WTC11 (cell line): Measurements from ENCODE around the gene C20orf144. TPM values are rescaled to one million over a fixed set of nuclear protein-coding genes. Genes with fewer than 3 reads are reported as not detected.

Experiments used
- ATAC-seq: fragments of 200-7000 bp; cut with Tn5 transposase; 2 replicates; pipeline ENCODE4 v1.10.0; 2021; ENCODE audit warnings: mild to moderate bottlenecking, moderate library complexity
- CTCF ChIA-PET: fragments of 300-600 bp; sonication (Branson Sonifier 250); formaldehyde crosslinking; loops from one replicate; lab custom pipeline; 2021; ENCODE audit warnings: antibody characterized with exemption; lab: Charles Lee
- POLR2A ChIA-PET: fragments of 350-600 bp; sonication (Branson Sonifier 250); formaldehyde crosslinking; loops from one replicate; lab custom pipeline; 2021; ENCODE audit warnings: antibody characterized with exemption; lab: Charles Lee
- DNase-seq: peaks from one replicate; pipeline ENCODE4 v3.0.0; 2021; ENCODE audit warnings: low spot score
- H3K27ac Mint-ChIP-seq: 2 replicates; pipeline ENCODE4 v1.8.0; 2021; ENCODE audit warnings: mixed read lengths
- H3K27me3 Mint-ChIP-seq: 2 replicates; pipeline ENCODE4 v1.8.0; 2021; ENCODE audit warnings: low read depth, mild to moderate bottlenecking, moderate library complexity, mixed read lengths
- H3K36me3 Mint-ChIP-seq: 2 replicates; pipeline ENCODE4 v1.8.0; 2021; ENCODE audit warnings: mixed read lengths
- H3K4me1 Mint-ChIP-seq: 2 replicates; pipeline ENCODE4 v1.8.0; 2022; ENCODE audit warnings: mixed read lengths
- H3K4me3 Mint-ChIP-seq: 2 replicates; pipeline ENCODE4 v1.8.0; 2021; ENCODE audit warnings: mild to moderate bottlenecking, moderate library complexity, mixed read lengths
- H3K9me3 Mint-ChIP-seq: 2 replicates; pipeline ENCODE4 v1.8.0; 2021; ENCODE audit warnings: mixed read lengths
- CREB1 ChIP-seq: sonication (generic); formaldehyde crosslinking; IDR thresholded peaks from 2 replicates; pipeline ENCODE4 v1.8.0; 2023; ENCODE audit warnings: mild to moderate bottlenecking, missing genetic modification reagents
- FOXP1 ChIP-seq: sonication (generic); formaldehyde crosslinking; IDR thresholded peaks from 2 replicates; pipeline ENCODE4 v1.8.0; 2022; ENCODE audit warnings: missing genetic modification reagents, mild to moderate bottlenecking, moderate library complexity, borderline replicate concordance
- GABPB1 ChIP-seq: sonication (generic); formaldehyde crosslinking; IDR thresholded peaks from 2 replicates; pipeline ENCODE4 v1.8.1; 2023; ENCODE audit warnings: mild to moderate bottlenecking, missing genetic modification reagents
- MXD4 ChIP-seq: fragments of 250-450 bp; sonication (Bioruptor Pico); IDR thresholded peaks from 2 replicates; pipeline ENCODE4 v1.8.0; 2021; ENCODE audit warnings: mild to moderate bottlenecking, moderate library complexity, borderline replicate concordance
- NFYB ChIP-seq: sonication (generic); formaldehyde crosslinking; conservative IDR thresholded peaks from 2 replicates; pipeline ENCODE4 v1.8.0; 2022; ENCODE audit warnings: low read depth, missing genetic modification reagents
- NR2C2 ChIP-seq: sonication (generic); formaldehyde crosslinking; IDR thresholded peaks from 2 replicates; pipeline ENCODE4 v1.8.0; 2022; ENCODE audit warnings: mild to moderate bottlenecking, missing genetic modification reagents
- OVOL2 ChIP-seq: fragments of 250-450 bp; sonication (Bioruptor Pico); IDR thresholded peaks from 2 replicates; pipeline ENCODE4 v1.9.0; 2021; ENCODE audit warnings: mild to moderate bottlenecking, borderline replicate concordance
- SOX15 ChIP-seq: fragments of 250-450 bp; sonication (Bioruptor Pico); IDR thresholded peaks from 2 replicates; pipeline ENCODE4 v1.9.0; 2021; ENCODE audit warnings: mild to moderate bottlenecking
- SP1 ChIP-seq: sonication (generic); formaldehyde crosslinking; conservative IDR thresholded peaks from 2 replicates; pipeline ENCODE4 v1.8.1; 2022; ENCODE audit warnings: missing genetic modification reagents
- ZNF396 ChIP-seq: fragments of 250-450 bp; sonication (Bioruptor Pico); IDR thresholded peaks from 2 replicates; pipeline ENCODE4 v1.8.0; 2021; ENCODE audit warnings: mild to moderate bottlenecking, moderate library complexity, borderline replicate concordance
- ZNF423 ChIP-seq: fragments of 250-450 bp; sonication (Bioruptor Pico); IDR thresholded peaks from 2 replicates; pipeline ENCODE4 v2.1.2; 2022; ENCODE audit warnings: mild to moderate bottlenecking, moderate library complexity
- total RNA-seq: library from RNA; stranded (reverse); gene quantifications from 3 replicates; pipeline ENCODE4 v1.2.3, GENCODE V29; 2021
- TF ChIP-seq, protein P1 (sequence below): sonication (generic); formaldehyde crosslinking; IDR thresholded peaks from 2 replicates; pipeline ENCODE4 v1.8.1; 2022; ENCODE audit warnings: mild to moderate bottlenecking, moderate library complexity, missing genetic modification reagents
- TF ChIP-seq, protein P2 (sequence below): sonication (generic); formaldehyde crosslinking; IDR thresholded peaks from 2 replicates; pipeline ENCODE4 v1.8.0; 2022; ENCODE audit warnings: missing genetic modification reagents
- TF ChIP-seq, protein P3 (sequence below): fragments of 200-600 bp; IDR thresholded peaks from 2 replicates; pipeline ENCODE4 v1.8.0; 2022; ENCODE audit warnings: antibody characterized with exemption
- TF ChIP-seq, protein P4 (sequence below): sonication (generic); formaldehyde crosslinking; IDR thresholded peaks from 2 replicates; pipeline ENCODE4 v1.8.1; 2022; ENCODE audit warnings: low read depth, missing genetic modification reagents, borderline replicate concordance
- TF ChIP-seq, protein P5 (sequence below): sonication (generic); formaldehyde crosslinking; IDR thresholded peaks from 2 replicates; pipeline ENCODE4 v1.8.1; 2022; ENCODE audit warnings: mild to moderate bottlenecking, missing genetic modification reagents, moderate library complexity, borderline replicate concordance
- TF ChIP-seq, protein P6 (sequence below): fragments of 250-450 bp; sonication (Bioruptor Pico); IDR thresholded peaks from 2 replicates; pipeline ENCODE4 v1.9.0; 2021; ENCODE audit warnings: mild to moderate bottlenecking
- TF ChIP-seq, protein P7 (sequence below): sonication (generic); formaldehyde crosslinking; IDR thresholded peaks from 2 replicates; pipeline ENCODE4 v1.8.1; 2023; ENCODE audit warnings: mild to moderate bottlenecking, missing genetic modification reagents, moderate library complexity
- TF ChIP-seq, protein P8 (sequence below): fragments of 250-450 bp; sonication (Bioruptor Pico); conservative IDR thresholded peaks from 2 replicates; pipeline ENCODE4 v1.9.0; 2021; ENCODE audit warnings: mild to moderate bottlenecking
- TF ChIP-seq, protein P9 (sequence below): sonication (generic); formaldehyde crosslinking; IDR thresholded peaks from 2 replicates; pipeline ENCODE4 v1.8.0; 2022; ENCODE audit warnings: mild to moderate bottlenecking, missing genetic modification reagents
- TF ChIP-seq, protein P10 (sequence below): fragments of 250-450 bp; sonication (Bioruptor Pico); IDR thresholded peaks from 2 replicates; pipeline ENCODE4 v1.9.0; 2021; ENCODE audit warnings: moderate library complexity, mild to moderate bottlenecking, inconsistent platforms, borderline replicate concordance

Gene C20orf144
- total RNA-seq, 1 experiment from 2014 or later: 0.09 TPM

DNA sequence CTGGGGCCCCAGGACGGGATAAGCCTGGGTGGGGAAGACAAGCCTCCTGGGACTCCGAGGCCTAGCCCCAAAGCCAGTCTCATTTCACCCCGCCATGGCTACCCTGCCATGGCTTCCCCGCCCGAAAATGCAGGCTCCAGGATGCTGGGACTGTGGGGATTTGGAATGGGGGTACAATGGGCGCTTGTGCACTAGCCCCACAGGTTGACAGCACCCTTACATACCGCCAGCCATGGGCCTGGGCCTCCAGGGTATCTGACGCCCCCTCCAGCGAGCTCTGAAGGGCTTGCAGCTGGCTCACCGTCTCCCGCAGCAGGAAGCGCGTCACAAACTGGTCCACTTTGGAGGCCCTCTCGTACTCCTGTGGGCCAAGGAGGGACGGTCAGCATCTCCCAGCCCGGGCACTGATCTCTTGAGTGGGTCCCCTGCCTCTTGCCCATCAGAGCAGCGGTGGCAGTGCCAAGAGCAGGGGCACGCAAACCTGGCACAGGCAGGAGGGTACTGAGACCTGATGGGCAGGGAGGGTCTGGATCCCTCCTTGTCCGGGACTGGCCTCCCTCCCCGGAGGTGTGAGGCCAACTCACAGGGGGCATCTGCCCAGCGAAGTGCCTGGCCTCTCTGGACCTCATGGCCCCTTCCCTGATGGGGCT, 2.0 kb upstream of the C20orf144 start (continued):
- TF ChIP-seq, protein P1, sequence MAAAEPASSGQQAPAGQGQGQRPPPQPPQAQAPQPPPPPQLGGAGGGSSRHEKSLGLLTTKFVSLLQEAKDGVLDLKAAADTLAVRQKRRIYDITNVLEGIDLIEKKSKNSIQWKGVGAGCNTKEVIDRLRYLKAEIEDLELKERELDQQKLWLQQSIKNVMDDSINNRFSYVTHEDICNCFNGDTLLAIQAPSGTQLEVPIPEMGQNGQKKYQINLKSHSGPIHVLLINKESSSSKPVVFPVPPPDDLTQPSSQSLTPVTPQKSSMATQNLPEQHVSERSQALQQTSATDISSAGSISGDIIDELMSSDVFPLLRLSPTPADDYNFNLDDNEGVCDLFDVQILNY: no peak
- TF ChIP-seq, protein P2, sequence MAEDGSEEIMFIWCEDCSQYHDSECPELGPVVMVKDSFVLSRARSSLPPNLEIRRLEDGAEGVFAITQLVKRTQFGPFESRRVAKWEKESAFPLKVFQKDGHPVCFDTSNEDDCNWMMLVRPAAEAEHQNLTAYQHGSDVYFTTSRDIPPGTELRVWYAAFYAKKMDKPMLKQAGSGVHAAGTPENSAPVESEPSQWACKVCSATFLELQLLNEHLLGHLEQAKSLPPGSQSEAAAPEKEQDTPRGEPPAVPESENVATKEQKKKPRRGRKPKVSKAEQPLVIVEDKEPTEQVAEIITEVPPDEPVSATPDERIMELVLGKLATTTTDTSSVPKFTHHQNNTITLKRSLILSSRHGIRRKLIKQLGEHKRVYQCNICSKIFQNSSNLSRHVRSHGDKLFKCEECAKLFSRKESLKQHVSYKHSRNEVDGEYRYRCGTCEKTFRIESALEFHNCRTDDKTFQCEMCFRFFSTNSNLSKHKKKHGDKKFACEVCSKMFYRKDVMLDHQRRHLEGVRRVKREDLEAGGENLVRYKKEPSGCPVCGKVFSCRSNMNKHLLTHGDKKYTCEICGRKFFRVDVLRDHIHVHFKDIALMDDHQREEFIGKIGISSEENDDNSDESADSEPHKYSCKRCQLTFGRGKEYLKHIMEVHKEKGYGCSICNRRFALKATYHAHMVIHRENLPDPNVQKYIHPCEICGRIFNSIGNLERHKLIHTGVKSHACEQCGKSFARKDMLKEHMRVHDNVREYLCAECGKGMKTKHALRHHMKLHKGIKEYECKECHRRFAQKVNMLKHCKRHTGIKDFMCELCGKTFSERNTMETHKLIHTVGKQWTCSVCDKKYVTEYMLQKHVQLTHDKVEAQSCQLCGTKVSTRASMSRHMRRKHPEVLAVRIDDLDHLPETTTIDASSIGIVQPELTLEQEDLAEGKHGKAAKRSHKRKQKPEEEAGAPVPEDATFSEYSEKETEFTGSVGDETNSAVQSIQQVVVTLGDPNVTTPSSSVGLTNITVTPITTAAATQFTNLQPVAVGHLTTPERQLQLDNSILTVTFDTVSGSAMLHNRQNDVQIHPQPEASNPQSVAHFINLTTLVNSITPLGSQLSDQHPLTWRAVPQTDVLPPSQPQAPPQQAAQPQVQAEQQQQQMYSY (CRISPR knock-in tag): no peak
- TF ChIP-seq NFYB: no peak
- TF ChIP-seq, protein P3, sequence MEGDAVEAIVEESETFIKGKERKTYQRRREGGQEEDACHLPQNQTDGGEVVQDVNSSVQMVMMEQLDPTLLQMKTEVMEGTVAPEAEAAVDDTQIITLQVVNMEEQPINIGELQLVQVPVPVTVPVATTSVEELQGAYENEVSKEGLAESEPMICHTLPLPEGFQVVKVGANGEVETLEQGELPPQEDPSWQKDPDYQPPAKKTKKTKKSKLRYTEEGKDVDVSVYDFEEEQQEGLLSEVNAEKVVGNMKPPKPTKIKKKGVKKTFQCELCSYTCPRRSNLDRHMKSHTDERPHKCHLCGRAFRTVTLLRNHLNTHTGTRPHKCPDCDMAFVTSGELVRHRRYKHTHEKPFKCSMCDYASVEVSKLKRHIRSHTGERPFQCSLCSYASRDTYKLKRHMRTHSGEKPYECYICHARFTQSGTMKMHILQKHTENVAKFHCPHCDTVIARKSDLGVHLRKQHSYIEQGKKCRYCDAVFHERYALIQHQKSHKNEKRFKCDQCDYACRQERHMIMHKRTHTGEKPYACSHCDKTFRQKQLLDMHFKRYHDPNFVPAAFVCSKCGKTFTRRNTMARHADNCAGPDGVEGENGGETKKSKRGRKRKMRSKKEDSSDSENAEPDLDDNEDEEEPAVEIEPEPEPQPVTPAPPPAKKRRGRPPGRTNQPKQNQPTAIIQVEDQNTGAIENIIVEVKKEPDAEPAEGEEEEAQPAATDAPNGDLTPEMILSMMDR: no peak
- TF ChIP-seq OVOL2: no peak
- TF ChIP-seq, protein P4, sequence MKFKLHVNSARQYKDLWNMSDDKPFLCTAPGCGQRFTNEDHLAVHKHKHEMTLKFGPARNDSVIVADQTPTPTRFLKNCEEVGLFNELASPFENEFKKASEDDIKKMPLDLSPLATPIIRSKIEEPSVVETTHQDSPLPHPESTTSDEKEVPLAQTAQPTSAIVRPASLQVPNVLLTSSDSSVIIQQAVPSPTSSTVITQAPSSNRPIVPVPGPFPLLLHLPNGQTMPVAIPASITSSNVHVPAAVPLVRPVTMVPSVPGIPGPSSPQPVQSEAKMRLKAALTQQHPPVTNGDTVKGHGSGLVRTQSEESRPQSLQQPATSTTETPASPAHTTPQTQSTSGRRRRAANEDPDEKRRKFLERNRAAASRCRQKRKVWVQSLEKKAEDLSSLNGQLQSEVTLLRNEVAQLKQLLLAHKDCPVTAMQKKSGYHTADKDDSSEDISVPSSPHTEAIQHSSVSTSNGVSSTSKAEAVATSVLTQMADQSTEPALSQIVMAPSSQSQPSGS (CRISPR knock-in tag): no peak
- no peak for TF ChIP-seq GABPB1 (CRISPR knock-in tag)
- TF ChIP-seq, protein P5, sequence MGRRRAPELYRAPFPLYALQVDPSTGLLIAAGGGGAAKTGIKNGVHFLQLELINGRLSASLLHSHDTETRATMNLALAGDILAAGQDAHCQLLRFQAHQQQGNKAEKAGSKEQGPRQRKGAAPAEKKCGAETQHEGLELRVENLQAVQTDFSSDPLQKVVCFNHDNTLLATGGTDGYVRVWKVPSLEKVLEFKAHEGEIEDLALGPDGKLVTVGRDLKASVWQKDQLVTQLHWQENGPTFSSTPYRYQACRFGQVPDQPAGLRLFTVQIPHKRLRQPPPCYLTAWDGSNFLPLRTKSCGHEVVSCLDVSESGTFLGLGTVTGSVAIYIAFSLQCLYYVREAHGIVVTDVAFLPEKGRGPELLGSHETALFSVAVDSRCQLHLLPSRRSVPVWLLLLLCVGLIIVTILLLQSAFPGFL: no peak
- TF ChIP-seq, protein P6, sequence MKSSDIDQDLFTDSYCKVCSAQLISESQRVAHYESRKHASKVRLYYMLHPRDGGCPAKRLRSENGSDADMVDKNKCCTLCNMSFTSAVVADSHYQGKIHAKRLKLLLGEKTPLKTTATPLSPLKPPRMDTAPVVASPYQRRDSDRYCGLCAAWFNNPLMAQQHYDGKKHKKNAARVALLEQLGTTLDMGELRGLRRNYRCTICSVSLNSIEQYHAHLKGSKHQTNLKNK (CRISPR knock-in tag): no peak
- TF ChIP-seq, protein P7, sequence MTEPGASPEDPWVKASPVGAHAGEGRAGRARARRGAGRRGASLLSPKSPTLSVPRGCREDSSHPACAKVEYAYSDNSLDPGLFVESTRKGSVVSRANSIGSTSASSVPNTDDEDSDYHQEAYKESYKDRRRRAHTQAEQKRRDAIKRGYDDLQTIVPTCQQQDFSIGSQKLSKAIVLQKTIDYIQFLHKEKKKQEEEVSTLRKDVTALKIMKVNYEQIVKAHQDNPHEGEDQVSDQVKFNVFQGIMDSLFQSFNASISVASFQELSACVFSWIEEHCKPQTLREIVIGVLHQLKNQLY: no peak

DNA sequence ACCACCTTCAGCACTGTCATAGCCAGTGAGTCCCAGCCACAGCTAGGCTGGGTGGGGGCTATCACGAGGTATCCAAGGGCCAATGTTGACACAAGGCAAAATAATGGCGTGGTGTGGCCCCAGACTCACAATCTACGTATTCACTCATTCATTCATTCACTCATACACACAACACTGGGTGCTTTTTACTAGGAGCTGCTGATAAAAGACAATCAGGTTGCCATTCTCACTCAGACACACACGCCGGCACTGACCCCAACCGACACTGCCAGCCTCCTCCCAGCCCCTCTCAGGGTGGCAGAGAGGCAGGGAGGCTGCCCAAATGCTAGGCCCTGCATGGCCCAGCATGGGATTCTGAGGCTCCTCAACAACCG, 1.5 kb upstream of the C20orf144 start:
- no peak overlapping the region for H3K4me3 Mint-ChIP-seq
- H3K4me1 Mint-ChIP-seq: peaks cover 20% of the 10 kb centered on the region
- no peak for DNase-seq
- peaks cover 16% of the 10 kb centered on the region for H3K27me3 Mint-ChIP-seq
- H3K9me3 Mint-ChIP-seq: no peaks in the 10 kb centered on the region
- H3K27ac Mint-ChIP-seq: 0 out of 2 replicates have a peak overlapping the region, but pooled peaks have one; percentile 23
- H3K36me3 Mint-ChIP-seq: peaks cover 6% of the 10 kb centered on the region
- no peak for ATAC-seq
- POLR2A ChIA-PET: no interaction called here
- CTCF ChIA-PET: no interaction called here
- TF ChIP-seq SP1 (CRISPR knock-in tag): no peak
- TF ChIP-seq, protein P8, sequence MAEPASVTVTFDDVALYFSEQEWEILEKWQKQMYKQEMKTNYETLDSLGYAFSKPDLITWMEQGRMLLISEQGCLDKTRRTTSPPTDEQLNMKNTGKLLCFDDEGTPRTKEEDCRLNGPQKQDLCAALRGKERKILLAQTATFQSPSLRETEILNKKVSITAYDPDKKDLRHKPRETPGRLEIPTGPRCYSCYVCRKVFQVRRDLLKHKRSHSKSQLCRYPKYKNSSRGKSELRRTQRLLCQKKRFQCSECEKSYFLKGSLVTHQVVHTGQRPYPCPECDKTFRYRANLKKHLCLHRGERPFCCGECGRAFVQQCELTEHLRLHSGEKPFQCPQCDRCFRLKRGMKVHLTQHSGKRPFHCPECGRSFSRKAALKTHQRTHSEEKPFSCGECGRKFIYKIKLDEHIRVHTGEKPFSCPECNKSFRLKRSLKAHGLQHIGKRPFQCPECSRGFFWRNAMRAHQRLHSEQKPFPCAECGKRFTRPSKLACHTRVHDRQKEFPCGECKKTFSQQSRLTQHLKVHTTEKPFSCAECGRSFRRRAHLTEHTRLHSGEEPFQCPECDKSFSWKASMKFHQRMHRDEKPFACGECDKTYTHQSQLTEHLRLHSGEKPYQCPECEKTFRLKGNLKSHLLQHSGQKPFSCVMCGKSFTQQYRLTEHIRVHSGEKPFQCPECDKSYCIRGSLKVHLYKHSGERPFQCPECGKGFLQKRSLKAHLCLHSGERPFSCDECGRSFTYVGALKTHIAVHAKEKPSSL (CRISPR knock-in tag): no peak
- no peak for TF ChIP-seq FOXP1 (CRISPR knock-in tag)
- no peak for TF ChIP-seq NR2C2 (CRISPR knock-in tag)
- no peak for TF ChIP-seq ZNF423 (CRISPR knock-in tag)
- no peak for TF ChIP-seq SOX15 (CRISPR knock-in tag)
- TF ChIP-seq ZNF396 (CRISPR knock-in tag): no peak
- TF ChIP-seq, protein P9, sequence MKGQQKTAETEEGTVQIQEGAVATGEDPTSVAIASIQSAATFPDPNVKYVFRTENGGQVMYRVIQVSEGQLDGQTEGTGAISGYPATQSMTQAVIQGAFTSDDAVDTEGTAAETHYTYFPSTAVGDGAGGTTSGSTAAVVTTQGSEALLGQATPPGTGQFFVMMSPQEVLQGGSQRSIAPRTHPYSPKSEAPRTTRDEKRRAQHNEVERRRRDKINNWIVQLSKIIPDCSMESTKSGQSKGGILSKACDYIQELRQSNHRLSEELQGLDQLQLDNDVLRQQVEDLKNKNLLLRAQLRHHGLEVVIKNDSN (CRISPR knock-in tag): no peak
- TF ChIP-seq, protein P10, sequence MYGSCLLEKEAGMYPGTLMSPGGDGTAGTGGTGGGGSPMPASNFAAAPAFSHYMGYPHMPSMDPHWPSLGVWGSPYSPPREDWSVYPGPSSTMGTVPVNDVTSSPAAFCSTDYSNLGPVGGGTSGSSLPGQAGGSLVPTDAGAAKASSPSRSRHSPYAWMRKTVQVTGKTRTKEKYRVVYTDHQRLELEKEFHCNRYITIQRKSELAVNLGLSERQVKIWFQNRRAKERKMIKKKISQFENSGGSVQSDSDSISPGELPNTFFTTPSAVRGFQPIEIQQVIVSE (CRISPR knock-in tag): no peak
- no peak for TF ChIP-seq CREB1 (CRISPR knock-in tag)
- no peak for TF ChIP-seq MXD4 (CRISPR knock-in tag)
